GM19240 (cell line): ENCODE results near the gene ARRDC2.

Experiments used
- DNase-seq: peaks from one replicate; pipeline ENCODE4 v3.0.0; 2011; ENCODE audit warnings: low spot score; ENCODE audit not compliant: insufficient read length

ARRDC2 gene

GRCh38 chr19:18058208-18059009, 50.4 kb downstream of the ARRDC2 start:
- peak; percentile 78 for DNase-seq

GRCh38 chr19:18059297-18059696, 51.3 kb downstream of the ARRDC2 start:
- no peak for DNase-seq

- no peak for DNase-seq
Measured at GRCh38 chr19:18059902-18060301, 51.9 kb downstream of the ARRDC2 start.

GRCh38 chr19:18060472-18060871, 52.5 kb downstream of the ARRDC2 start:
- no peak for DNase-seq

- no peak for DNase-seq
Measured at GRCh38 chr19:18062028-18062427, 54.1 kb downstream of the ARRDC2 start.

GRCh38 chr19:18063463-18063862, 55.5 kb downstream of the ARRDC2 start:
- DNase-seq = no peak
